Pancreas (tissue), 10 donors: ENCODE measurements around the gene ZSCAN5C. TPM values are rescaled to one million over a fixed set of nuclear protein-coding genes. Genes with fewer than 3 reads are reported as not detected.
"Not testable (repeated sequence)": the region's sequence is repeated elsewhere in the genome, so short reads cannot be mapped to it uniquely, and the experiment has no call there.

Source experiments
- ATAC-seq, 4 donors: fragments of 200-7000 bp; cut with Tn5 transposase; one replicate each; pipeline versions ENCODE4 v1.8.0 to v1.9.1; 2020; ENCODE audit warnings: mild to moderate bottlenecking in 4 of 4, moderate library complexity in 4 of 4
- DNase-seq, 6 donors: peaks; one replicate each; pipeline ENCODE4 v3.0.0-alpha.2; 2020
- FAIRE-seq: peaks from 2 replicates; lab custom pipeline; 2012; peaks lifted over from hg19 to GRCh38; lab: Jason Lieb, UNC
- H3K27ac ChIP-seq, 4 donors: fragments of 200-600 bp; sonication (generic); 1 replicate in 3 of 4; 2 replicates in 1 of 4; pipeline versions ENCODE4 v1.5.0 to v1.8.0; 2020
- H3K27me3 ChIP-seq, 4 donors: fragments of 200-600 bp; one replicate each; pipeline ENCODE4 v1.8.0; 2021
- H3K36me3 ChIP-seq, 3 donors: fragments of 200-600 bp; sonication (generic) in 1 of 3; one replicate each; pipeline versions ENCODE4 v1.5.0 to v1.8.0; 2020 to 2021
- H3K4me1 ChIP-seq, 3 donors: fragments of 200-600 bp; one replicate each; pipeline ENCODE4 v1.8.0; 2021
- H3K4me3 ChIP-seq, 4 donors: fragments of 200-600 bp; sonication (generic) in 2 of 4; one replicate each; pipeline versions ENCODE4 v1.5.0 to v1.8.0; 2020 to 2021
- H3K9me3 ChIP-seq, 4 donors: fragments of 200-600 bp; one replicate each; pipeline ENCODE4 v1.8.0; 2021
- CTCF ChIP-seq, 4 donors: fragments of 200-600 bp; sonication (generic) in 3 of 4; IDR thresholded peaks; one replicate each; pipeline versions ENCODE4 v1.5.0 to v1.8.0; 2021; ENCODE audit warnings: antibody characterized with exemption in 4 of 4
- WGBS, 2 donors: extraction: QIAGEN DNeasy Blood & Tissue Kit; methylation state at CpG; one replicate each; pipeline ENCODE4 v1.1.7; 2013; 5-methylcytosine and 5-hydroxymethylcytosine counted together
- intact Hi-C, 3 donors: fragments of 100-400 bp; cut with DNase I; formaldehyde crosslinking; loops; one replicate each; pipeline versions ENCODE4 v1.11.1 to v1.14.2; 2022
- polyA plus RNA-seq, 2 donors: library from polyadenylated mRNA; stranded (reverse); fragments of 200-250 nt; gene quantifications; one replicate each; pipeline ENCODE4 v1.2.3, GENCODE V29; 2013
- total RNA-seq, 6 donors: library from RNA; stranded (reverse); fragmentation: NEBNext Ultra II Directional in 4 of 6; extraction: Animal tissue kit (Norgen Biotek cat#: 25700) in 4 of 6; gene quantifications; one replicate each; pipeline versions ENCODE4 v1.2.1 to v1.2.4, GENCODE V29; 2021 to 2023
- donor health status: healthy with polysubstance abuse.
- donor health status: DM: no; HTN: no; CAD: no; lungs with moderate emphysema.
- donor health status: DM: no; HTN: no; CAD: no.
- donor health status: control.
- donor health status: control.
- donor health status: Bipolar disorder and iron deficiency.
- donor health status: DM: yes; HTN: yes; CAD: no.
- donor health status: DM: no; HTN: no; CAD: no.
- donor health status: DM: no; HTN: no; CAD: no.
- donor health status: DM: yes; HTN: yes; CAD: no.

Gene ZSCAN5C
- total and polyA plus RNA-seq, 8 donors, result not detected

GRCh38 chr19:56177564-56178243, 24.4 kb upstream of the ZSCAN5C start:
- H3K9me3 ChIP-seq, result no peaks in the 10 kb centered on the region
- 52 to 56% methylated on average over 11 of the region's 11 CpGs for WGBS, 2 donors
- FAIRE-seq (no peak), DNase-seq (no peak), ATAC-seq (no peak)
- H3K4me3 ChIP-seq, result no peak overlapping the region
- no peaks in the 10 kb centered on the region for H3K36me3 ChIP-seq
- no peaks in the 10 kb centered on the region for H3K4me1 ChIP-seq
- intact Hi-C loops, result loop anchor here in 1 of 3 donors (5.0 kb wide), 1 partner anchor 75 kb away; no protein-coding TSS in a partner anchor
- H3K27me3 ChIP-seq, result no peaks in the 10 kb centered on the region
- H3K27ac ChIP-seq, result no peak overlapping the region
- TF ChIP-seq CTCF (IDR thresholded peaks at IDR 0.05), result no peak

- intact Hi-C loops, result no loop called here
- FAIRE-seq, result no peak
- Histone ChIP-seq H3K36me3 (no peaks in the 10 kb centered on the region), H3K9me3 (no peaks in the 10 kb centered on the region), H3K27me3 (no peaks in the 10 kb centered on the region), H3K4me3 (no peak overlapping the region), H3K4me1 (no peaks in the 10 kb centered on the region), H3K27ac (no peak overlapping the region)
- no peak for ATAC-seq
- WGBS, 2 donors, result 67 to 71% methylated on average over 17 of the region's 17 CpGs
- no peak for TF ChIP-seq CTCF (IDR thresholded peaks at IDR 0.05)
- no peak for DNase-seq
These were observed 12.3 kb upstream of the ZSCAN5C start for GRCh38 chr19:56189785-56190184.

- H3K9me3 ChIP-seq, result no peaks in the 10 kb centered on the region
- intact Hi-C loops, result no loop called here
- no peaks in the 10 kb centered on the region for H3K36me3 ChIP-seq
- 67 to 77% methylated on average over 7 of the region's 7 CpGs for WGBS, 2 donors
- H3K4me3 ChIP-seq, result no peak overlapping the region
- no peaks in the 10 kb centered on the region for H3K4me1 ChIP-seq
- no peak for TF ChIP-seq CTCF (IDR thresholded peaks at IDR 0.05)
- ATAC-seq (no peak), DNase-seq (no peak), FAIRE-seq (no peak)
- no peaks in the 10 kb centered on the region for H3K27me3 ChIP-seq
- H3K27ac ChIP-seq, result no peak overlapping the region
These were observed 11.0 kb upstream of the ZSCAN5C start for GRCh38 chr19:56191115-56191514.

GRCh38 chr19:56191711-56192110, 10.4 kb upstream of the ZSCAN5C start:
- FAIRE-seq, result no peak
- TF ChIP-seq CTCF (IDR thresholded peaks at IDR 0.05), result no peak
- 65 to 81% methylated on average over 10 of the region's 10 CpGs for WGBS, 2 donors
- Histone ChIP-seq H3K36me3 (no peaks in the 10 kb centered on the region), H3K9me3 (no peaks in the 10 kb centered on the region), H3K4me3 (no peak overlapping the region), H3K27me3 (no peaks in the 10 kb centered on the region), H3K4me1 (no peaks in the 10 kb centered on the region), H3K27ac (no peak overlapping the region)
- ATAC-seq, result no peak
- intact Hi-C loops, result no loop called here
- no peak for DNase-seq

GRCh38 chr19:56193981-56194640, 8.0 kb upstream of the ZSCAN5C start:
- ATAC-seq, result no peak

GRCh38 chr19:56197646-56198045, 4.4 kb upstream of the ZSCAN5C start, which contains the start of gene ZSCAN5B:
Gene ZSCAN5B, minus strand, starts transcription at chr19:56197783. Its CDS starts 4,731 bp downstream, at chr19:56193052.
- WGBS, 2 donors, result 84 to 86% methylated on average over 23 of the region's 23 CpGs
- DNase-seq, H3K9me3 ChIP-seq, H3K4me1 ChIP-seq, ATAC-seq, H3K27me3 ChIP-seq, H3K27ac ChIP-seq, intact Hi-C loops, H3K36me3 ChIP-seq, FAIRE-seq, H3K4me3 ChIP-seq: not testable (repeated sequence)

More at GRCh38 chr19:56193981-56194640, 8.0 kb upstream of the ZSCAN5C start:
- H3K27ac ChIP-seq, result no peak overlapping the region
- no peak for TF ChIP-seq CTCF (IDR thresholded peaks at IDR 0.05)
- no peaks in the 10 kb centered on the region for H3K36me3 ChIP-seq
- no peaks in the 10 kb centered on the region for H3K27me3 ChIP-seq
- H3K4me1 ChIP-seq, result no peaks in the 10 kb centered on the region
- no peak overlapping the region for H3K4me3 ChIP-seq
- intact Hi-C loops, result no loop called here
- FAIRE-seq (no peak), DNase-seq (no peak)
- 75 to 83% methylated on average over 12 of the region's 12 CpGs for WGBS, 2 donors
- H3K9me3 ChIP-seq, result no peaks in the 10 kb centered on the region
